ENCODE measurements around the gene HSP90AB1. TPM values are rescaled to one million over a fixed set of nuclear protein-coding genes. Genes with fewer than 3 reads are reported as not detected.

Gene HSP90AB1
- total and polyA plus RNA-seq, 9 of the 15 experiments (the other 6 are each of a cell fraction or from before 2014, with no cell fraction given), result 1,780 to 3,358 (median 2,262) TPM

DNA sequence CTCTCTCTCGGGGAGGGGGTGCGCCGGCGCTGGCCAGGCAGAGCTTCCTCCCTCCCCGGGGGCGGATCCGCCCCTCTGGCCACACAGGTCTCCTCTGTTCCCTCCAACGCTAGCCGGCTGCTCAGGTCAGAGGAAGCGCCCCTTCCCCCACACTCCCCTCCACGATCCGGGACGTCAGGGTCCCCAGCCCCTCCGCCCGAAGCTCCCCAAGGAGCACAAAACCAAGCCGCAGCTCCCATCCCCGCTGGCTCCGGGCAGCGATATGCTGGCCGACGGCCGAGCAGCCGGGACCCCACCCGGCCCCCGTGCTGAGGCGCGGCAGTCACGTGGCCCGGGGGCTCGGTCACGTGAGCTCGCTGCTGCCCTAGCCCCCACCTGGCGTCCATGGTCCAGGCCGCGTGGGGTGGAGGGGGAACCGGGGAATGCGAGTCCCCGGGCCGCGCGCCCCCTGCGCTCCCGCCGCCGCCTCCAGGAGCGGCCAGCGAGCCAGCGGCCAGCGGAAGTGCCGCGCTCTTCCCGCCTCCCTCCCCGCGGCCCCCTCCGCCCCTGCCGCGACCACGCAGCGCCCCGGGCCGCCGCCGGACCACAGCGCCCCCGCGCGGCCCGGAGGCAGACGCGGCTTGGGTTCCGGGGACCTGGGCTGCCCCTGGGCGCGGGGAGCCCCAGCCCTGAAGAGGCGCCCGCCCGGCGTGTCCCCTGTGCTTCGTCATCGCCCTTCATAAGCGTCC is 10.3 kb downstream of the HSP90AB1 start, which contains the start of gene SLC35B2 (continued):
- TF ChIP-seq CEBPZ (IDR thresholded peaks at IDR 0.05; ENCODE audit: borderline replicate concordance, low read depth, low read length) (no peak), TBP (optimal IDR thresholded peaks at IDR 0.05; ENCODE audit: low read depth, low read length) (no peak), ZNF76 (CRISPR knock-in tag; IDR thresholded peaks at IDR 0.05; ENCODE audit: borderline replicate concordance) (no peak), CGGBP1 (CRISPR knock-in tag; IDR thresholded peaks at IDR 0.05) (no peak), ZNF717 (CRISPR knock-in tag; IDR thresholded peaks at IDR 0.05) (no peak), MECOM (CRISPR knock-in tag; IDR thresholded peaks at IDR 0.05) (no peak), FOXJ2 (tag; IDR thresholded peaks at IDR 0.05) (no peak), PHF8 (IDR thresholded peaks at IDR 0.05; ENCODE audit: borderline replicate concordance, low read length) (peak; percentile 97), RFX5 (IDR thresholded peaks at IDR 0.05; ENCODE audit: low read depth, low read length) (no peak), PHTF2 (CRISPR knock-in tag; IDR thresholded peaks at IDR 0.05) (no peak), E4F1 (CRISPR knock-in tag; IDR thresholded peaks at IDR 0.05; ENCODE audit: borderline replicate concordance) (no peak), RBFOX2 (IDR thresholded peaks at IDR 0.05; ENCODE audit: low read depth, low read length) (peak; percentile 93), ZNF583 (CRISPR knock-in tag; IDR thresholded peaks at IDR 0.05) (no peak), PTTG1 (tag; IDR thresholded peaks at IDR 0.05; ENCODE audit: low read depth) (no peak), KDM5B (IDR thresholded peaks at IDR 0.05; ENCODE audit: insufficient replicate concordance, low read depth, low read length) (peak; percentile 87), RAD51 (IDR thresholded peaks at IDR 0.05; ENCODE audit: borderline replicate concordance, low read depth) (peak; percentile 99), ZNF197 (CRISPR knock-in tag; IDR thresholded peaks at IDR 0.05; ENCODE audit: low read depth) (0 out of 2 replicates have a peak, but pooled peaks have one; percentile 29), STAT5B (CRISPR knock-in tag; IDR thresholded peaks at IDR 0.05) (no peak), ILF3 (IDR thresholded peaks at IDR 0.05; ENCODE audit: borderline replicate concordance) (peak; percentile 80; the same call in 1 of the 2 replicates), TAF15 (IDR thresholded peaks at IDR 0.05; ENCODE audit: low read depth, low read length) (no peak)
- TF ChIP-seq, protein P1, sequence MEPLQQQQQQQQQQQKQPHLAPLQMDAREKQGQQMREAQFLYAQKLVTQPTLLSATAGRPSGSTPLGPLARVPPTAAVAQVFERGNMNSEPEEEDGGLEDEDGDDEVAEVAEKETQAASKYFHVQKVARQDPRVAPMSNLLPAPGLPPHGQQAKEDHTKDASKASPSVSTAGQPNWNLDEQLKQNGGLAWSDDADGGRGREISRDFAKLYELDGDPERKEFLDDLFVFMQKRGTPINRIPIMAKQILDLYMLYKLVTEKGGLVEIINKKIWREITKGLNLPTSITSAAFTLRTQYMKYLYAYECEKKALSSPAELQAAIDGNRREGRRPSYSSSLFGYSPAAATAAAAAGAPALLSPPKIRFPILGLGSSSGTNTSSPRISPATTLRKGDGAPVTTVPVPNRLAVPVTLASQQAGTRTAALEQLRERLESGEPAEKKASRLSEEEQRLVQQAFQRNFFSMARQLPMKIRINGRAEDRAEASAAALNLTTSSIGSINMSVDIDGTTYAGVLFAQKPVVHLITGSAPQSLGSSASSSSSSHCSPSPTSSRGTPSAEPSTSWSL (CRISPR knock-in tag; IDR thresholded peaks at IDR 0.05; ENCODE audit: borderline replicate concordance), result peak; percentile 85; the same call in 1 of the 2 replicates

Measured in K562 (cell line).